Eye (tissue), 1 donor: ENCODE data around the gene ZNF318.

Experiments used
- DNase-seq: peaks from one replicate; pipeline ENCODE4 v3.0.0-alpha.2; 2015

Gene ZNF318

GRCh38 chr6:43299338-43300293 lies 69.8 kb downstream of the ZNF318 start:
- no peak for DNase-seq

- DNase-seq: no peak
Observed at GRCh38 chr6:43298565-43299337, 70.7 kb downstream of the ZNF318 start.

- DNase-seq: no peak
Observed at GRCh38 chr6:43297644-43298564, 71.5 kb downstream of the ZNF318 start, which contains the start of gene SLC22A7. Gene SLC22A7, plus strand, starts transcription at chr6:43298260. Its CDS starts 99 bp downstream, at chr6:43298359.

- no peak for DNase-seq
Observed at GRCh38 chr6:43296780-43297497, 72.5 kb downstream of the ZNF318 start.

GRCh38 chr6:43295456-43295855 lies 74.0 kb downstream of the ZNF318 start:
- DNase-seq: no peak

- DNase-seq: no peak
Observed at GRCh38 chr6:43294536-43294935, 74.9 kb downstream of the ZNF318 start.

- no peak for DNase-seq
Observed at GRCh38 chr6:43293698-43294097, 75.7 kb downstream of the ZNF318 start.

GRCh38 chr6:43292763-43293318 lies 76.6 kb downstream of the ZNF318 start:
- DNase-seq: no peak

- no peak for DNase-seq
Observed at GRCh38 chr6:43292341-43292740, 77.1 kb downstream of the ZNF318 start.

GRCh38 chr6:43291708-43292107 lies 77.7 kb downstream of the ZNF318 start:
- DNase-seq: no peak

- DNase-seq: no peak
Observed at GRCh38 chr6:43290905-43291355, 78.5 kb downstream of the ZNF318 start.

GRCh38 chr6:43290339-43290904 lies 79.0 kb downstream of the ZNF318 start:
- DNase-seq: no peak

- no peak for DNase-seq
Observed at GRCh38 chr6:43287717-43288679, 81.4 kb downstream of the ZNF318 start.

GRCh38 chr6:43286980-43287716 lies 82.3 kb downstream of the ZNF318 start:
- DNase-seq: peak; percentile 14

GRCh38 chr6:43286456-43286979 lies 82.9 kb downstream of the ZNF318 start:
- DNase-seq: no peak
